Vagina (tissue), 2 donors: ENCODE measurements around the gene RAB4B.

Experiments used
- POLR2A ChIP-seq, 2 donors: fragments of 450-650 bp; IDR thresholded peaks; one replicate each; pipeline ENCODE4 v1.6.1; 2017; ENCODE audit warnings: antibody characterized with exemption in 2 of 2, mild to moderate bottlenecking in 2 of 2, moderate library complexity in 2 of 2
- POLR2AphosphoS5 ChIP-seq, 2 donors: sonication (generic); formaldehyde crosslinking; IDR thresholded peaks; one replicate each; pipeline ENCODE4 v1.9.0; 2017; ENCODE audit warnings: antibody characterized with exemption in 2 of 2, mild to moderate bottlenecking in 2 of 2, low read depth in 1 of 2; ENCODE audit not compliant: insufficient read depth in 1 of 2
- TF ChIP-seq, protein P1 (sequence below), 3 experiments: fragments of 450-650 bp in 2 of 3; fragments of 200-600 bp in 1 of 3; sonication (generic) in 1 of 3; IDR thresholded peaks; one replicate each; pipeline ENCODE4 v1.5.1; 2017 to 2019; ENCODE audit warnings: antibody characterized with exemption in 3 of 3, mild to moderate bottlenecking in 2 of 3, moderate library complexity in 2 of 3

DNA sequence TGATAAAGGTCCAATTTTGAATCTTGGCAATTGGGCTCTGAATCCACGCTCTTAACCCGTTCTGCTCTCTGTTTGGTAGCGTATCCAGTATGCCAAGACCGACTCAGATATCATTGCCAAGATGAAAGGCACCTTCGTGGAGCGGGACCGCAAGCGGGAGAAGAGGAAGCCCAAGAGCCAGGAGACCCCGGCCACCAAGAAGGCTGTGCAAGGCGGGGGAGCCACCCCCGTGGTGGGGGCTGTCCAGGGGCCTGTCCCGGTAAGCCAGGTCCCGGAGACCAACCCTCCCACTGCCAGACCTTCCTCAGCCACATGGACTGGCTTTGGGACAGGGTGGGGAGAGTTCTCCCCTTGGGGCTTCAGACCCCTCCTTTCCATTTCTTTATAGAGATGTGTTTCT lies 18.7 kb upstream of the RAB4B start:
- TF ChIP-seq, protein P1, sequence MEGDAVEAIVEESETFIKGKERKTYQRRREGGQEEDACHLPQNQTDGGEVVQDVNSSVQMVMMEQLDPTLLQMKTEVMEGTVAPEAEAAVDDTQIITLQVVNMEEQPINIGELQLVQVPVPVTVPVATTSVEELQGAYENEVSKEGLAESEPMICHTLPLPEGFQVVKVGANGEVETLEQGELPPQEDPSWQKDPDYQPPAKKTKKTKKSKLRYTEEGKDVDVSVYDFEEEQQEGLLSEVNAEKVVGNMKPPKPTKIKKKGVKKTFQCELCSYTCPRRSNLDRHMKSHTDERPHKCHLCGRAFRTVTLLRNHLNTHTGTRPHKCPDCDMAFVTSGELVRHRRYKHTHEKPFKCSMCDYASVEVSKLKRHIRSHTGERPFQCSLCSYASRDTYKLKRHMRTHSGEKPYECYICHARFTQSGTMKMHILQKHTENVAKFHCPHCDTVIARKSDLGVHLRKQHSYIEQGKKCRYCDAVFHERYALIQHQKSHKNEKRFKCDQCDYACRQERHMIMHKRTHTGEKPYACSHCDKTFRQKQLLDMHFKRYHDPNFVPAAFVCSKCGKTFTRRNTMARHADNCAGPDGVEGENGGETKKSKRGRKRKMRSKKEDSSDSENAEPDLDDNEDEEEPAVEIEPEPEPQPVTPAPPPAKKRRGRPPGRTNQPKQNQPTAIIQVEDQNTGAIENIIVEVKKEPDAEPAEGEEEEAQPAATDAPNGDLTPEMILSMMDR (IDR thresholded peaks at IDR 0.05) = no peak
- TF ChIP-seq POLR2A (IDR thresholded peaks at IDR 0.05) (no peak), POLR2AphosphoS5 (IDR thresholded peaks at IDR 0.05; ENCODE audit: insufficient read depth in 1 of 2, low read depth in 1 of 2) (no peak)
